Esophagus muscularis mucosa (tissue), 4 donors: ENCODE data around the gene PRSS56. TPM values are rescaled to one million over a fixed set of nuclear protein-coding genes. Genes with fewer than 3 reads are reported as not detected.

Experiments used
- DNase-seq: peaks from one replicate; pipeline ENCODE4 v3.0.0-alpha.2; 2017; ENCODE audit errors: extremely low spot score
- H3K27ac ChIP-seq, 4 donors: fragments of 200-600 bp; sonication (generic); replicated peaks in 1 of 4; 1 replicate in 3 of 4; 2 replicates in 1 of 4; pipeline ENCODE4 v1.5.1; 2016 to 2019; ENCODE audit warnings: mild to moderate bottlenecking in 1 of 4
- H3K27me3 ChIP-seq, 4 donors: fragments of 200-600 bp; sonication (generic); one replicate each; pipeline versions ENCODE4 v1.5.1 to v1.6.0; 2016 to 2019
- H3K36me3 ChIP-seq, 4 donors: fragments of 200-600 bp; sonication (generic); one replicate each; pipeline ENCODE4 v1.5.1; 2016 to 2019
- H3K4me1 ChIP-seq, 4 donors: fragments of 200-600 bp; sonication (generic); one replicate each; pipeline ENCODE4 v1.5.1; 2016 to 2019
- H3K4me3 ChIP-seq, 4 donors: fragments of 200-600 bp; sonication (generic); 1 replicate in 2 of 4; 2 replicates in 2 of 4; pipeline ENCODE4 v1.5.1; 2016 to 2019; ENCODE audit warnings: mild to moderate bottlenecking in 4 of 4, moderate library complexity in 1 of 4
- H3K9me3 ChIP-seq, 4 donors: fragments of 200-600 bp; sonication (generic); 1 replicate in 3 of 4; 2 replicates in 1 of 4; pipeline ENCODE4 v1.5.1; 2016 to 2019
- CTCF ChIP-seq, 3 experiments: fragments of 200-600 bp in 2 of 3; fragments of 450-650 bp in 1 of 3; sonication (generic) in 2 of 3; IDR thresholded peaks; one replicate each; pipeline ENCODE4 v1.5.1; 2017 to 2019; ENCODE audit warnings: antibody characterized with exemption in 3 of 3, mild to moderate bottlenecking in 2 of 3, moderate library complexity in 1 of 3
- EP300 ChIP-seq: sonication (generic); formaldehyde crosslinking; IDR thresholded peaks from one replicate; pipeline ENCODE4 v1.6.1; 2017; ENCODE audit warnings: antibody characterized with exemption
- POLR2A ChIP-seq: fragments of 450-650 bp; IDR thresholded peaks from one replicate; pipeline ENCODE4 v1.6.1; 2017; ENCODE audit warnings: antibody characterized with exemption, moderate library complexity, mild to moderate bottlenecking, low read depth
- POLR2AphosphoS5 ChIP-seq, 2 donors: sonication (generic); formaldehyde crosslinking; IDR thresholded peaks; one replicate each; pipeline ENCODE4 v1.6.1; 2017; ENCODE audit warnings: antibody characterized with exemption in 2 of 2
- WGBS: methylation state at CpG from one replicate; pipeline ENCODE4 v1.1.5; 2018; 5-methylcytosine and 5-hydroxymethylcytosine counted together
- intact Hi-C: fragments of 100-400 bp; cut with DNase I; formaldehyde crosslinking; loops from one replicate; pipeline ENCODE4 v1.15.1; 2023
- total RNA-seq, 4 donors: library from RNA; depleted of rRNA; stranded (reverse); fragments of >200 nt; gene quantifications; one replicate each; pipeline versions ENCODE4 v1.1.0 to v1.2.1, GENCODE V29; 2016

The PRSS56 gene
- total RNA-seq, 4 donors from 2014 or later = not detected

GRCh38 chr2:232512602-232513001 lies 7.6 kb upstream of the PRSS56 start:
- H3K36me3 ChIP-seq = no peaks in the 10 kb centered on the region
- H3K4me1 ChIP-seq = no peaks in the 10 kb centered on the region
- H3K4me3 ChIP-seq = no peak overlapping the region
- H3K9me3 ChIP-seq = no peaks in the 10 kb centered on the region
- TF ChIP-seq CTCF (IDR thresholded peaks at IDR 0.05) (no peak), POLR2A (no peak), EP300 (no peak), POLR2AphosphoS5 (IDR thresholded peaks at IDR 0.05) (no peak)
- intact Hi-C loops = no loop called here
- WGBS = 85% methylated on average over 6 of the region's 10 CpGs
- no peak for DNase-seq
- peaks cover 0 to 34% (median 0%) of the 10 kb centered on the region in 4 donors for H3K27me3 ChIP-seq
- no peak overlapping the region for H3K27ac ChIP-seq

GRCh38 chr2:232513353-232513752 lies 6.8 kb upstream of the PRSS56 start:
- no peaks in the 10 kb centered on the region for H3K4me1 ChIP-seq
- no peaks in the 10 kb centered on the region for H3K9me3 ChIP-seq
- intact Hi-C loops = no loop called here
- 76% methylated on average over 5 of the region's 5 CpGs for WGBS
- H3K36me3 ChIP-seq = no peaks in the 10 kb centered on the region
- H3K4me3 ChIP-seq = no peak overlapping the region
- no peak for DNase-seq
- no peak overlapping the region for H3K27ac ChIP-seq
- TF ChIP-seq EP300 = no peak
- TF ChIP-seq POLR2AphosphoS5 (IDR thresholded peaks at IDR 0.05) = no peak
- H3K27me3 ChIP-seq = peaks cover 0 to 40% (median 0%) of the 10 kb centered on the region in 4 donors

- H3K27me3 ChIP-seq = peaks cover 0 to 62% (median 0%) of the 10 kb centered on the region in 4 donors
- TF ChIP-seq POLR2A (no peak), POLR2AphosphoS5 (IDR thresholded peaks at IDR 0.05) (no peak), CTCF (IDR thresholded peaks at IDR 0.05) (no peak), EP300 (no peak)
- no peak overlapping the region for H3K4me3 ChIP-seq
- intact Hi-C loops = no loop called here
- 91% methylated on average over 7 of the region's 7 CpGs for WGBS
- H3K27ac ChIP-seq = no peak overlapping the region
- H3K9me3 ChIP-seq = no peaks in the 10 kb centered on the region
- no peak for DNase-seq
- H3K36me3 ChIP-seq = no peaks in the 10 kb centered on the region
- H3K4me1 ChIP-seq = no peaks in the 10 kb centered on the region
Measured at GRCh38 chr2:232515639-232516038, 4.5 kb upstream of the PRSS56 start.

- no peak overlapping the region for H3K27ac ChIP-seq
- H3K27me3 ChIP-seq = peaks cover 0 to 65% (median 2%) of the 10 kb centered on the region in 4 donors
- no peaks in the 10 kb centered on the region for H3K9me3 ChIP-seq
- H3K36me3 ChIP-seq = no peaks in the 10 kb centered on the region
- WGBS = 100% methylated on average over 3 of the region's 3 CpGs
- DNase-seq = no peak
- H3K4me1 ChIP-seq = peaks cover 0 to 2% (median under 1%) of the 10 kb centered on the region in 4 donors
- TF ChIP-seq EP300 = no peak
- no peak for TF ChIP-seq CTCF (IDR thresholded peaks at IDR 0.05)
- TF ChIP-seq POLR2A = no peak
- no peak for TF ChIP-seq POLR2AphosphoS5 (IDR thresholded peaks at IDR 0.05)
- intact Hi-C loops = no loop called here
- H3K4me3 ChIP-seq = no peak overlapping the region
Measured at GRCh38 chr2:232516551-232516950, 3.6 kb upstream of the PRSS56 start.

GRCh38 chr2:232518844-232519243 lies 1.3 kb upstream of the PRSS56 start:
- peaks cover 6 to 70% (median 25%) of the 10 kb centered on the region in 4 donors for H3K27me3 ChIP-seq
- H3K27ac ChIP-seq = no peak overlapping the region
- DNase-seq = no peak
- no peaks in the 10 kb centered on the region for H3K9me3 ChIP-seq
- H3K4me3 ChIP-seq = no peak overlapping the region
- 88% methylated on average over 3 of the region's 6 CpGs for WGBS
- H3K4me1 ChIP-seq = peaks cover 12 to 24% (median 20%) of the 10 kb centered on the region in 4 donors
- H3K36me3 ChIP-seq = no peaks in the 10 kb centered on the region
- intact Hi-C loops = no loop called here
- TF ChIP-seq EP300 (no peak), POLR2A (no peak), CTCF (IDR thresholded peaks at IDR 0.05) (no peak), POLR2AphosphoS5 (IDR thresholded peaks at IDR 0.05) (no peak)
